Amniotic stem cell (primary cell): Measurements from ENCODE around the gene SMCO4.
"Not testable (repeated sequence)": the region's sequence is repeated elsewhere in the genome, so short reads cannot be mapped to it uniquely, and the experiment has no call there.

Experiments used
- DNase-seq: peaks from one replicate; lab custom pipeline; 2025; lab: John Stamatoyannopoulos, UW

Gene SMCO4

DNA sequence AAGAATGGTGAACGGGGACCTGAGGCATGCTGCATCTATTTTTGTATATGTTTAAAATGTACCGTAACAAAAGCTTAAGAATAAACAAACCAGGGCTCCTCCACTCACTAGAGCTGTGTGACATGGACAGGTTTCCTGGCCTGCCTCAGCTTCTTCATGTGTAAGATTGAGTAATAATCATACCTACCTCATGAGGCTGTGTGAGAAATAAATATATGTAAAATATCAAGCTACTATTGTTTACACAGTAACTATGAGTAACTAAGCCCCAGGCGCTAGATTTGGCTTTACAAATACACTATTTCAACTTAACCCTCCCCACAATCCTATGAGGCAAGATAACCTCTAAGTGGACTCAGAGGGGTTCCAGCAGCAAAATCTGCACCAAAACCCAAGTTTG is 66.4 kb downstream of the SMCO4 start:
- DNase-seq, result peak; percentile 6

DNA sequence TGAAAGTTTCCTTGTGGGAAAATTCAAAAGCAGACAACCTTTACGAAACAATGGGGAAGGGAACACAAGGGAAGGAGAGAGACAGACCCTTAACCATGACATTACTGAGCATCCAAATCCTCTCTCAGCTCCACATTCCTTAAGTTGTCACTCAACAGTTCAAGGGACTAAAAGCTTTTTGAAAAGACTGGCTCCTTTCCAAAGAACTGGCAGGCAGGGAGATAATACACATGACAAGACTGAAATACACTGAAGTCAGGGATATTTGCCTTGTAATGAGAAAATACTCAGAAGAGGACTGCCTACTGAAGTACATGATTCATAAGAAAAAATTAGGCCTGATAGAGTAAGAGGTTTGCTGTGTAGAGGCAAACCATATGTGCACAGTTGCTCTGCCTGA is 69.1 kb downstream of the SMCO4 start:
- no peak for DNase-seq

DNA sequence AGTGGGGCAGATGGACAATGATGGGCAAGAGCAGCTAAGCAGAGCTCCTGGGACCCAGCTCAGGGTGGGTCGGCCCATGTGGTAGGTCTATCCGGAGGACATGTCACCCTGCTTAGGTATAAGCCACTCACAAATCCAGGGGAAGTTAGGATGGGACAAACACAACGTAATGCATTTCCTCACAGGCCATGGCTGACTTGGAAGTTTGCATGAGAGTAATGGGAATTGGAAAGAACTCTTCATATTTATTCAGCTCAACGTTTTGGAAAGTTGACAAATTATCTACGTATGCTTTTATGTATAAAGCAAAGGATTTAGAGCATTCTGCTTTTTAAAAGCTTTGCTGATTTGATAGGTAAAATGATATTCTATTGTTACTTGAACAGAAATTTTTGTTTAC is 74.9 kb downstream of the SMCO4 start:
- DNase-seq, result no peak

DNA sequence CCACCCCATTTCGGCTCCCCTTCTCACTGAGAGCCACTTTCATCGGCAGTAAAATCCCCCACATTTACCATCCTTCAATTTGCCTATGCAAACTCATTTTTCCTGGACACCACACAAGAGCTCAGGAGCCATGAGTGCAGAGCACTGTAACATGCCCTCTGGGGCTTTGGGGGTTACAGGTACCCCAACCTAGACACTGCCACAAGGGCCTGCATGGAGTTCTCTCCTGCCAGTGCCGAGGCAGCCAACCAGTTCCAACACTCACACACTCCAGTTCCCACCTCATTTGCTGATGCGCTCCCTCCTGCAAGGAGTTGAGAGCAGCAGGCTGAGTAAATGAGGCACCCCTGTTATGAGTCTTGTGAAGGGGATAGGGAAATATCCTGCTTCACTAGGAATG is 76.1 kb downstream of the SMCO4 start:
- DNase-seq, result no peak

DNA sequence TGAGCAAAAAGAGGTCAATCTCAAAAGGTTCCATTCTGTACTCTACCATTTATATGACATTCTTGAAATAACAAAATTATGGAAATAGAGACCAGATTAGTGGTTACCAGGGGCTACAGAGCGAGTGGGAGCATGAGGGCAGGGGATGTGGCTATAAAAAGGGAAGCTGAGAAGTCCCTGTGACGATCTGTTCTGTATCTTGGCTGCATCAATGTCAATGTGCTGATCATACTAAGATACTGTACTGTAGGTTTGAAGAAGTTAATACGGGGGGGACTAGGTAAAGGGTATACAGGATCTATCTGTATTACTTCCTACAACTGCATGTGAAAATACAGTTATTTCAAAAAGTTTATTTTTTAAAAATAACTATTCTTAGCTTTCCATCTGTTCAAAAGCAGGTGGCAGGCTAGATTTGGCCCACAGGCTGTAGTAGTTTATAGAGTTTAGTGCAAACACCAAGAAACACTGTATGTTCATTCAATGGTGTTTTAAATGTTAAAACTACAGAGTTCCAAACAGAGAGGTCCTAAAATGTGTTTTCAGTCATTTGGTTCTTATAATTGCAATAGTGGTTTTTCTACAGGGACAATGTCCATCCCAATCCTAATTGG is 78.2 kb downstream of the SMCO4 start:
- DNase-seq, result no peak

DNA sequence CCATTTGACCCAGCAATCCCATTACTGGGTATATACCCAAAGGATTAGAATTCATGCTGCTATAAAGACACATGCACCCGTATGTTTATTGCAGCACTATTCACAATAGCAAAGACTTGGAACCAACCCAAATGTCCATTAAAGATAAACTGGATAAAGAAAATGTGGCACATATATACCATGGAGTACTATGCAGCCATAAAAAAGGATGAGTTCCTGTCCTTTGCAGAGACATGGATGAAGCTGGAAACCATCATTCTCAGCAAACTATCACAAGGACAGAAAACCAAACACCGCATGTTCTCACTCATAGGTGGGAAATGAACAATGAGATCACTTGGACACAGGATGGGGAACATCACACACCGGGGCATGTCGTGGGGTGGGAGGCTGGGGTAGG is 79.5 kb downstream of the SMCO4 start:
- not testable (repeated sequence) for DNase-seq

DNA sequence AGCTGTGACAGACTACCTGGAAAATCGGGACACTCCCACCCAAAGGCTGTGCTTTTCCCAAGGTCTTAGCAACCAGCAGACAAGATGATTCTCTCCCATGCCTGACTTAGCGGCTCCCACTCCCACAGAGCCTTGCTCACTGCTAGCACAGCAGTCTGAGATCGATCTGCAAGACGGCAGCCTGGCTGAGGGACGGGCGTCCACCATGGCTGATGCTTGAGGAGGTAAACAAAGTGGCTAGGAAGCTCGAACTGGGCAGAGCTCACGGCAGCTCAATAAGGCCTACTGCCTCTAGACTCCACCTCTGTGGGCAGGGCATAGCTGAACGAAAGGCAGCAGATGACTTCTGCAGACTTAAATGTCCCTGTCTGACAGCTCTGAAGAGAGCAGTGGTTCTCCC is 84.9 kb downstream of the SMCO4 start:
- DNase-seq, result no peak

DNA sequence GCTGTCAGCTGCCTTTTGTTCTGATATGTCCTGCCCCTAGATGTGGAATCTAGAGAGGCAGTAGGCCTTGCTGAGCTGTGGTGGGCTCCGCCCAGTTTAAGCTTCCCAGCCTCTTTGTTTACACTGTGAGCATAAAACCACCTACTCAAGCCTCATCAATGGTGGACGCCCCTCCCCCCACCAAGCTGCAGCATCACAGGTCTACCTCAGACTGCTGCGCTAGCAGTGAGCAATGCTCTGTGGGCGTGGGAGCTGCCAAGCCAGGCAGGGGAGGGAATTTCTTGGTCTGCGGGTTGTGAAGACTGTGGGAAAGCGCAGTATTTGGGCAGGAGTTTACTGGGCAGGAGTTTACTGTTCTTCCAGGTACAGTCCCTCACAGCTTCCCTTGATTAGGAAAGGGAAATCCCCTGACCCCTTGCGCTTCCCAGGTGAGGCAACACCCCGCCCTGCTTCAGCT is 98.5 kb downstream of the SMCO4 start:
- no peak for DNase-seq

DNA sequence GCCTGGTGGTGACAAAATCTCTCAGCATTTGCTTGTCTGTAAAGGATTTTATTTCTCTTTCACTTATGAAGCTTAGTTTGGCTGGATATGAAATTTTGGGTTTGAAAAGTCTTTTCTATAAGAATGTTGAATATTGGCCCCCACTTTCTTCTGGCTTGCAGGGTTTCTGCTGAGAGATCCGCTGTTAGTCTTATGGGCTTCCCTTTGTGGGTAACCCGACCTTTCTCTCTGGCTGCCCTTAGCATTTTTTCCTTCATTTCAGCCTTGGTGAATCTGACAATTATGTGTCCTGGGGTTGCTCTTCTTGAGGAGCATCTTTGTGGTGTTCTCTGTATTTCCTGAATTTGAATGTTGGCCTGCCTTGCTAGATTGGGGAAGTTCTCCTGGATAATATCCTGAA is 100.0 kb downstream of the SMCO4 start:
- DNase-seq, result not testable (repeated sequence)

DNA sequence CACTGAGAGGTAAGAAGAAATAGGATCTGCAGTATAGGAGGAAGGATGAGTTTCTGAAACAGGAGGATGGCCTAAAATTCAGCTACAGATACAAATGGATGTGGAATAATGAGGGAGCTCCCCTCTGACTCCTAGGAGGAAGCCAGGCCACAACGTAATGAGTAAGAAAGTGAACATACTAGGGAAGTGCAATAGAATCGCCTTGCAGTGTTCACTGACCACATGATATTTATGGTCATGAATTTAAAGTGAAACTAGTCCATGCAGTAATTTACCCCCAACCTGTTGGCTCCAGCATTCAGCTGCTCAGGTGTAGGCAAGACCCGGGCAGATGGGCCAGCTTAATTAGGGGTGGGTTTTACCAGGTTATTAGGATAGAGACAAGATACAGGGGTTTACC is 110.9 kb downstream of the SMCO4 start:
- no peak for DNase-seq
